Fibroblast of lung (primary cell): ENCODE data around the gene EXOC3.

Source experiments
- CTCF ChIP-seq, 2 donors: IDR thresholded peaks in 1 of 2; conservative IDR thresholded peaks in 1 of 2; 1 replicate in 1 of 2; 2 replicates in 1 of 2; pipeline ENCODE4 v1.5.1; 2011 to 2012; ENCODE audit warnings: low read length in 2 of 2, control low read depth in 1 of 2, inconsistent platforms in 1 of 2, low read depth in 1 of 2, mild to moderate bottlenecking in 1 of 2
- EZH2 ChIP-seq: IDR thresholded peaks from 2 replicates; pipeline ENCODE4 v1.5.1; 2012; ENCODE audit warnings: low read length, control low read depth, mild to moderate bottlenecking; ENCODE audit errors: missing control alignments

- TF ChIP-seq CTCF (conservative IDR thresholded peaks at IDR 0.05 in 1 of 2, IDR thresholded peaks at IDR 0.05 in 1 of 2; ENCODE audit: low read depth in 1 of 2, low read length in 2 of 2) (no peak), EZH2 (no peak)
Measured at GRCh38 chr5:439636-440035, 3.3 kb upstream of the EXOC3 start.
